ENCODE results near the gene CD82. TPM values are rescaled to one million over a fixed set of nuclear protein-coding genes. Genes with fewer than 3 reads are reported as not detected.

CD82 gene
- total RNA-seq, 1 experiment from 2014 or later, result 114 TPM

DNA sequence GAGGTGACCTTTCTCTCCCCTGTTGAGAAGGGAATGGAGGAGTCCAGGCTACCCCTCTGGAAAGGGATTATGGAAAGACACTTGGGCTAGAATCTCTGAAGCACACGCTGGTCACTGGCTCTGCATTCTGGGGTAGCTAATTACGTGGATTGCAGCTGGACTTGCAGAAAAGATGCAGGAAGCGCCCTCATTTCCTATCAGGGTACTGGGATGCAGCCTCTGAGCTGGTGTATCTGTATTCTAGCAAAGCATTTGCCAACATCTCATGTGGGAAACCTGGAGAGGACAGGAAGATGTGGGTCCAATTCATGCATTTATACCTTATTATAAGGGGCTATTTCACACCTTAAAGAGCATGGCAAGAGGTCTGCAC lies 44.3 kb downstream of the CD82 start:
- TF ChIP-seq, protein P1, sequence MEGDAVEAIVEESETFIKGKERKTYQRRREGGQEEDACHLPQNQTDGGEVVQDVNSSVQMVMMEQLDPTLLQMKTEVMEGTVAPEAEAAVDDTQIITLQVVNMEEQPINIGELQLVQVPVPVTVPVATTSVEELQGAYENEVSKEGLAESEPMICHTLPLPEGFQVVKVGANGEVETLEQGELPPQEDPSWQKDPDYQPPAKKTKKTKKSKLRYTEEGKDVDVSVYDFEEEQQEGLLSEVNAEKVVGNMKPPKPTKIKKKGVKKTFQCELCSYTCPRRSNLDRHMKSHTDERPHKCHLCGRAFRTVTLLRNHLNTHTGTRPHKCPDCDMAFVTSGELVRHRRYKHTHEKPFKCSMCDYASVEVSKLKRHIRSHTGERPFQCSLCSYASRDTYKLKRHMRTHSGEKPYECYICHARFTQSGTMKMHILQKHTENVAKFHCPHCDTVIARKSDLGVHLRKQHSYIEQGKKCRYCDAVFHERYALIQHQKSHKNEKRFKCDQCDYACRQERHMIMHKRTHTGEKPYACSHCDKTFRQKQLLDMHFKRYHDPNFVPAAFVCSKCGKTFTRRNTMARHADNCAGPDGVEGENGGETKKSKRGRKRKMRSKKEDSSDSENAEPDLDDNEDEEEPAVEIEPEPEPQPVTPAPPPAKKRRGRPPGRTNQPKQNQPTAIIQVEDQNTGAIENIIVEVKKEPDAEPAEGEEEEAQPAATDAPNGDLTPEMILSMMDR (IDR thresholded peaks at IDR 0.05; ENCODE audit: unreplicated experiment), result no peak
- intact Hi-C loops (cut with micrococcal nuclease), result no loop called here
- H3K4me1 Mint-ChIP-seq (ENCODE audit: insufficient read depth, unreplicated experiment), result peaks cover 7% of the 10 kb centered on the region
- H3K27me3 Mint-ChIP-seq (ENCODE audit: insufficient read depth, unreplicated experiment), result no peaks in the 10 kb centered on the region
- no peak overlapping the region for H3K4me3 Mint-ChIP-seq (ENCODE audit: unreplicated experiment)
- no peak for DNase-seq (ENCODE audit: unreplicated experiment)
- peaks cover 50% of the 10 kb centered on the region for H3K36me3 Mint-ChIP-seq (ENCODE audit: insufficient read depth, unreplicated experiment)
- no peak overlapping the region for H3K27ac Mint-ChIP-seq (ENCODE audit: low read depth, unreplicated experiment)
- CTCF ChIA-PET, result interaction anchor here (0.6 to 6.3 kb wide), 2 partner anchors 54 to 317 kb away, joined by 4 to 54 read pairs; no protein-coding TSS in a partner anchor
- BruUV-seq (replicated peaks), result no TSS peak
- H3K9me3 Mint-ChIP-seq (ENCODE audit: unreplicated experiment), result no peaks in the 10 kb centered on the region
- POLR2A ChIA-PET, result no interaction called here

DNA sequence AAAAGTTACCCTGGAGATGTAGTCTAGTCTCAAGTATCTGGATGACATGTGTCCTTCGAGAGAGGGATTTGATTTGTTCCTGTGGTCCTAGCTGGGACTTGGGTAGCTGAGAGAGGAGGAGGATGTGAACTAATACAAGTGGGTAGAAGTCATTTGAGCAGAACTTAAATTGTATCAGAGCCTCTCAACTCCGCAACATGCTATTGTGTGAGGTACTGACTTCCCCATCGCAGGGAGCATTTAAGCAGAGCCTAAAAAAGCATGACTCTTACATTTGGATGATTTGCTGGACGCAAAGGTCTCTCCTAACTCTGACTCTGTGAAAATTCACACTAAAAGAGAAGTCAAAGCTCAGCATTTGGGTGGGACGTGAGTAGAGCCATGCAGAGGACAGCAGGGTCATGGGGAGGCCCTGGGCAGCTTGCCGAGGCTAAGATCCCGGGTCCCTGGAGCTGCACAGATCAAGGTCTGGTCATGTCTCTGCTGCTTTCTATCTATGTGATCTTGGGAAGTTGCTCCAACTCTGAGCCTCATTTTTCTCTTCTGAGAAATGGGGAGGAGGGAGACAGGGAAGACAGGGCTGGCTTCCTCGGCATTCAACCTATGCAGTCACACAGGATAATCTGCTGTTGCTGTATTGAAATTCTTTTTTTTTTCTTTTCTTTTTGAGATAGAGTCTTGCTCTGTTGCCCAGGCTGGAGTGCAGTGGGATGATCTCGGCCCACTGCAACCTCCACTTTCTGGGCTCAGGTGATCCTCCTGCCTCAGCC lies 44.9 kb downstream of the CD82 start:
- CTCF ChIA-PET, result interaction anchor here (0.6 to 6.3 kb wide), 5 partner anchors 12 to 316 kb away, joined by 3 to 54 read pairs (median 5); no protein-coding TSS in a partner anchor

DNA sequence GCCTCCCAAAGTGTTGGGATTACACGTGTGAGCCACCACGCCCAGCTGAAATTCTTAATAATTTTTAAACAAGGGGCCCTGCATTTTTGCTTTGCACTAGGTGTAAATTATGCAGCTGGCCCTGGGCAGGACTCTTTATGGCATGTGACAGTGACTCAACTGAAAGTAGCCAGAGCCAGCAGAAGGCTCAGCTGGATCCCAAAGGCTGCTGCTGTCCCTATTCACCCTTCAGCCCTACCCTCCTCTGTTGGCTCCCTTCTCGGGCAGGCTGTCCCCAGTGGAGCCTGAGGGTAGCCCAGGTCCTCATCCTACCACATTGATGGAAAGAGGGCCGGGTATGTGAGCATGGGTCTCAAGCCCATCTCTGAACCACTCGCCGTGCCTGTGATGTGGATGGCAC lies 45.6 kb downstream of the CD82 start:
- Mint-ChIP-seq H3K27ac (ENCODE audit: low read depth, unreplicated experiment) (no peak overlapping the region), H3K27me3 (ENCODE audit: insufficient read depth, unreplicated experiment) (no peaks in the 10 kb centered on the region), H3K36me3 (ENCODE audit: insufficient read depth, unreplicated experiment) (peaks cover 53% of the 10 kb centered on the region), H3K4me3 (ENCODE audit: unreplicated experiment) (no peak overlapping the region), H3K9me3 (ENCODE audit: unreplicated experiment) (no peaks in the 10 kb centered on the region), H3K4me1 (ENCODE audit: insufficient read depth, unreplicated experiment) (peaks cover 7% of the 10 kb centered on the region)
- CTCF ChIA-PET, result interaction anchor here (0.7 to 6.3 kb wide), 6 partner anchors 9 to 300 kb away, joined by 3 to 54 read pairs (median 4); no protein-coding TSS in a partner anchor
- BruUV-seq (replicated peaks), result no TSS peak
- no peak for DNase-seq (ENCODE audit: unreplicated experiment)
- POLR2A ChIA-PET, result interaction anchor here (1.3 to 1.4 kb wide), 2 partner anchors 47 to 50 kb away, joined by 5 to 6 read pairs; no protein-coding TSS in a partner anchor
- TF ChIP-seq, protein P1 (IDR thresholded peaks at IDR 0.05; ENCODE audit: unreplicated experiment), result no peak
- intact Hi-C loops (cut with micrococcal nuclease), result no loop called here

More for the DNA sequence above, 44.9 kb downstream of the CD82 start:
- DNase-seq (ENCODE audit: unreplicated experiment), result no peak
- Mint-ChIP-seq H3K36me3 (ENCODE audit: insufficient read depth, unreplicated experiment) (peaks cover 54% of the 10 kb centered on the region), H3K4me3 (ENCODE audit: unreplicated experiment) (no peak overlapping the region), H3K27ac (ENCODE audit: low read depth, unreplicated experiment) (no peak overlapping the region), H3K27me3 (ENCODE audit: insufficient read depth, unreplicated experiment) (no peaks in the 10 kb centered on the region), H3K9me3 (ENCODE audit: unreplicated experiment) (no peaks in the 10 kb centered on the region), H3K4me1 (ENCODE audit: insufficient read depth, unreplicated experiment) (peaks cover 7% of the 10 kb centered on the region)
- TF ChIP-seq, protein P1 (IDR thresholded peaks at IDR 0.05; ENCODE audit: unreplicated experiment), result no peak
- intact Hi-C loops (cut with micrococcal nuclease), result no loop called here
- BruUV-seq (replicated peaks), result no TSS peak
- POLR2A ChIA-PET, result interaction anchor here (1.3 kb wide), 1 partner anchor 46 kb away, joined by 6 read pairs; no protein-coding TSS in a partner anchor

DNA sequence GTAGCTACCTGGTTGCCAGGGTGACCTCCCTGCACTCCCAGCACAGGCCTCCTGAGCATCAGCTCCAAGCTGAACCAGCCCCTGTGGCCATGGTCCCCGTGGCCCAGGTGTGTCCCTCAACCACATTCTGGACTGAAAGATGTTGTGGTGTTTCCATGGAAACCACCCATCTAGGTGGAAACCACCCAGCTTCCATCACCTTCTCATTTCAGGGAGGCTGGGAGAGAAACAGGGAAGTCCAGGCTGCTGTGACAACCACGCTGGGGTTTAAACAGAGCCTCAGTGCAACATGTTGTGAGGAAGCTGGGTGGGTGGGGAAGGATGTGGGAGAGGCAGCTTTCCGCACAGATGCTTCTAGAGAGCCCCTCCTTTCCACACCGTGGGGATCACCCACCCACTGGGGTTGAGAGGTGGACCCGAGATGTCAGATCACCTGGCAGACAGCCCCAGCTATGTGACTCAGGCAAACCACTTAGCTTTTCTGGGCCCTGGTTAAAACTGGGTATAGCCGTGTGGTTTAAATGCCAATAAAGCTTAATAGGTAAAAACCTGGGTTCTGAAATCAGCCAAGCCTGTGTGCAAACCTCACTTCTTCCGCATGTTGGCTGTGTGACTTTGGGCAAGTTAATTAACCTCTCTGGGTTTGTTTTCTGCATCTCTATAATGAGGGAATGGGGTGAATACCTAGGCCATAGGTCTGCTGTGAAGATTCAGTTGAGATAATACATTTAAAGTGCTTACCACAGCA lies 46.4 kb downstream of the CD82 start:
- POLR2A ChIA-PET, result interaction anchor here (1.3 to 1.4 kb wide), 3 partner anchors 10 to 50 kb away, joined by 4 to 6 read pairs (median 5); no protein-coding TSS in a partner anchor
- no TSS peak for BruUV-seq (replicated peaks)
- H3K4me1 Mint-ChIP-seq (ENCODE audit: insufficient read depth, unreplicated experiment), result peaks cover 7% of the 10 kb centered on the region
- intact Hi-C loops (cut with micrococcal nuclease), result no loop called here
- H3K9me3 Mint-ChIP-seq (ENCODE audit: unreplicated experiment), result no peaks in the 10 kb centered on the region
- CTCF ChIA-PET, result interaction anchor here (0.7 to 6.3 kb wide), 9 partner anchors 8 to 299 kb away, joined by 3 to 54 read pairs (median 4); no protein-coding TSS in a partner anchor
- DNase-seq (ENCODE audit: unreplicated experiment), result no peak
- H3K27me3 Mint-ChIP-seq (ENCODE audit: insufficient read depth, unreplicated experiment), result no peaks in the 10 kb centered on the region
- H3K36me3 Mint-ChIP-seq (ENCODE audit: insufficient read depth, unreplicated experiment), result peaks cover 46% of the 10 kb centered on the region
- TF ChIP-seq, protein P1 (IDR thresholded peaks at IDR 0.05; ENCODE audit: unreplicated experiment), result no peak
- H3K4me3 Mint-ChIP-seq (ENCODE audit: unreplicated experiment), result no peak overlapping the region
- H3K27ac Mint-ChIP-seq (ENCODE audit: low read depth, unreplicated experiment), result no peak overlapping the region
